NCI-H446 (cell line): Measurements from ENCODE around the gene HOXD11.

ENCODE experiments used
- DNase-seq, 2 experiments: peaks; one replicate each; lab custom pipeline; 2025; lab: John Stamatoyannopoulos, UW

HOXD11 gene

DNA sequence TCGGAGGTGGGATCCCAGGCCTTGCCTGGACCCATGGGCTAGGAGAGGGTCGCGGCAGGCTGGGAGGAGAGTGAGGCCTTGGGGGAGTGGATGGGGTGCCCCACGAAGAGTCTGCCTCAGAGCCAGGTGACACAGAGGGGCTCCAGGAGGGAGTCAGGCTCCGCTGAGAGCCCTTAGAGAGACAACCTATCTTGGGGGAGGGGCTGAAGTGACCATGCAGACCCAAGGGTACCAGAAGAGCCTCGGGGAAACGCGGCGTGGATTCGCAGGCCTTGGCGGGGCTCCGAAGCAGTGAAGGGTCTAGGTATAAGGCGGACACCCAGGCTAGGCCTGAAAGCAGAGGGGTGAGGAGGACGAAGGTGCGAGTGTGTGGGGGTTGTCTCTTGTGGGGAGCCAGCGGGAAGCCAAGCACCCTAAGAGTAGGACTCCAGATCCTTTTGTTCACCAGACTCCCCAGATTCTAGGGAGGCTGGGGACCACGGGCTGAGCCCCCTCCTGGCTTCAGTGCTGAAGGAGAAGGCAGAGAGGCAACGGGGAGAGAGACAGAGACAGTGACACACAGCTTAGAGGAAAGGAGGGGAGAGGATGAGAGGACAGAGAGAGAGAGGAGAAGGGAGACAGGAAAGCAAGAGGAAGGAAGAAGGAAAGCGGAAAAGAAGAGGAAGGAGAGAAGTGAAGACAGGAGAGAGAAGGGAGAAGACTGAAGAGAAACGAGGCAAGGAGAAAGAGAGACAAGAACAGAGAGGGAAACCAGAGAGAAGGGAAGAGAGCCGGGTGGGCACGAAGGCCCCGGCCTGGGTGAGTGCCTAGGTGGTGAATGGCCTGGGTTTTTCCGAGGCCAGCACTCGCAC lies 1.1 kb upstream of the HOXD11 start:
- no peak for DNase-seq

DNA sequence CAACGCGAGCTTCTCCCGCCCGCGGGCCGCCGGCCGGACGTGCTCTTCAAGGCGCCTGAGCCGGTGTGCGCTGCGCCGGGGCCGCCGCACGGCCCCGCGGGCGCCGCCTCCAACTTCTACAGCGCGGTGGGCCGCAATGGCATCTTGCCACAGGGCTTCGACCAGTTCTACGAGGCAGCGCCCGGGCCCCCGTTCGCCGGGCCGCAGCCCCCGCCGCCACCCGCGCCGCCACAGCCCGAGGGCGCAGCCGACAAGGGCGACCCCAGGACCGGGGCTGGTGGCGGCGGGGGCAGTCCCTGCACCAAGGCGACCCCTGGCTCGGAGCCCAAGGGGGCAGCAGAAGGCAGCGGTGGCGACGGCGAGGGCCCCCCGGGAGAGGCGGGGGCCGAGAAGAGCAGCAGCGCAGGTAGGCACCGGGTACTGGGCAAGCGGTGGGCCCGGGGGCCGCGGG lies 676 bp downstream of the HOXD11 start:
- no peak for DNase-seq

DNA sequence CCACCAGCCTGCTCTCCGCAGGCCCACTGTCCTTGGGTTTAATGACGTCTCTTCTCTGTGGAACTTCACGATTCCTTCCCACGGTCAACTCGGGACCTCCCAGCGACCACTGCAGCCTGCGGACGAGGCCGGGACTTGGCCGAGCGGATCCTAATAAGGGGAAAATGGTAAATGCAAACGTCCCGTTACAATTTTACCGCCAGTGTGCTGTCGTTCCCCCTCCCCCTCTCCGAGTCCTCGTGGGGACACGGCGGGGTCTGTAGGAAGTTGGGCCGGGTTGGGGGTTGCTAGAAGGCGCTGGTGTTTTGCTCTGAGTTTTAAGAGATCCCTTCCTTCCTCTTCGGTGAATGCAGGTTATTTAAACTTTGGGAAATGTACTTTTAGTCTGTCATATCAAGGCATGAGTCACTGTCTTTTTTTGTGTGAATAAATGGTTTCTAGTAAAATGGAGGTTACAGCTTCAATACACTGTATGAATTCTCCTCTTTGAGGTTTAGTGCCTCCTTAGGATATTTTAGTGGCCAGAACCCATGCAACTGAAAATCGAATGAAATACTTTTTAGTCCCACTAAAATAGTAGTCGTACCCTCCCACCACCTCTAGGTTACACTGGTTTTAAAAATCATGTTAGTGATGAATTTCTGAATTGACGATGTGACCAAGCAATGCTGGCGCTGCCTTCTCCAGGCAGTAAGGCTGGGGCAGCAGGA lies 2.3 kb downstream of the HOXD11 start:
- no peak for DNase-seq

DNA sequence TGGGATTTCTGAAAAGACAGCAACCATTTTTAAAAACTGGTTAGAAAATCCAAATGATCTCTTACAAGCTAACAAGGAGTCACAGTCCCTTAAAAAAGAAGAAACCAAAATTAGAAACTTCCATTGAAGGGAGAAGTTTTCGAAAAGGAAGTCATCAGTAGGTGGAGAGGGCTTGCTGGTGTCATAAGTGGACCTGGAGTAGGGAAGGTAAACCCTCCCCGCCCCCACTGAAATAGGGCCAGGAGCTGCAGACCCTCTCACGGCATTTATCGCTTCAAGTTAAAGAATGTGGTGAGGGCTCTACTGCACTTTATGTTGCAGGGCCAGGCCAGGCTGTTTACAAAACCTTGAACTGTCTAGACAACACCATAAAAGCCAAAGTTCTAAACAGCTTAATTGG lies 2.9 kb downstream of the HOXD11 start:
- no peak for DNase-seq

DNA sequence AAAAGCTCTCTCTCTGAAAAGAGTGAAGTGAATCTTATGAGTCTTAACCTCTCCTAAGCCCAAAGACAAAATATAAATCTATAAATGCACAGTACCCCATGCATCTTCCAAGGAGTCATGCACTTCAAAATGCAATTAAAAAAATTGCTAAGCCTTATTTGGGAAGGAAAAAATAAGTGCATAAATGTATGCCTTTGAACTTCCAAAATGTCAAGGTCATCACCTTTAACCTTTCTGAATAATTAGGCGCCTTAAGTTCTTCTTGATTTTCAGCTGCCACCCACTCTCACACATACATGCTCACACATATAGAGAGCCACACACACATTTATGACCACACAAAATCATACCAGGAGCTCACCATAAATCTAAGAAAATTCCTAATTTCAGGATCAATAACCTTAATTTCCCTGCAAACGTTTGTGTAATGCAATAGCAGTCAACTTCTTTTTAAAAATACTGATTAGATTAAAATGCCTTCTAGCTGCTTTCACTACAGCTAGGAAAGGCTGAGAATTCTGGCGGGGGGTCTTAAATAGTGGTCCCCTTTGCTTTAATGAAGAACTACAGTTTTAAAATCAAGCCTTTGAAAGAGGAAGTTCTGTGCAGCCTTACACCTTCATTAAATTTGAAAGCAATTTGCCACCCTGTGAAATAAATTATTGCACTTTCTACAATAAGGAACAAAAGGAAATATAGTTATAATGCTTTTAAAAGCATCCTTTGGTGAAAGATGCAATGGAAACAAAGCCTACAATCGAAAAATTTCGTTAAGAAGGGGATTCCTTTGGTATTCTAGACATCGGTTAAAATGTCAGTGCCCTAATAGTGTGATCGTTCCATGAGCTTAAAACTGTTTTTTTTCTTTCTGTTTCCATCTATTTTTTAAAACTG lies 3.6 kb downstream of the HOXD11 start:
- no peak for DNase-seq

DNA sequence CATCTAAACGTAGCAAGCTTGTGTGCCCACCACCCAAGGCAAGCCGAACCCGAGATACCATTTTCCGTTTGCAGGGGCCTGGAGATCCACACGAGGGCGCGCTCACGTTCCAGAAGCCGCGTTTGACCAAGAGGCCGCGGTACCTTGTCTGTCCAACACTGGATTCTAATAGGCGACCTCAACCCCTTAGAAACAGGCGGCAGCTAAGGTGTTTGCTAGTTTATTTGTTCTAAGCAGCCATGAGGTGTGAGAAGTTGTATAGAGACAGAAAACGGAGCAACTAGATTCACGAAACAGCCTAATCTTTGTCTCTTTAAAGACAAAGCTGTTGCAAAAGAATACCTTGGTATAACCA lies 4.2 kb downstream of the HOXD11 start:
- DNase-seq: peak in 1 of 2 experiments; percentile 62

DNA sequence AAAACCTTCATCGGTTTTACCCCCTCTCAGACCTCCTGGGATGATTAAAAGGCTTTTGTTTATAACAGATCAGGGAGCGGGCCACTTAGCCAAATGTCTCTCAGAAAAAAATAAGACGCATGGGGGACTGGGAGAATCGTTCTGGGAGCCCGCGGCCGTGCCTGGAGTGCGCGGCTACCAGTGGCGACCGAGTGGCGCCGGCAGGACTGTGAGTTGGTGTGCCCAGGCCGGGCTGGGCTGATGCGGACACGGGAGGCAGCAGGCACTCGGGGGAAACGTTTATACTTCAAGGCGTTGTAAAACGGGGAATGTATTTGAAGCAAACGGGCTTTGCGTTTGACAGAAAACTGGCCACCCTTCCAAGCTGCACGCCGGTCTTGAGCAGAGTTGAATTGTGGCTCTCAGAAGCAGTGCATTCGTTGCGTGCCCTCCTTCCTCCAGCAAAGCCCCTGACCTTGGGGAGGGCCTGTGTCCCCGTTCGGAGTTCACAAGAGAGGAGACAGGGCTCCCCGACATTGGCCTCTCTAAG lies 4.8 kb downstream of the HOXD11 start:
- no peak for DNase-seq

DNA sequence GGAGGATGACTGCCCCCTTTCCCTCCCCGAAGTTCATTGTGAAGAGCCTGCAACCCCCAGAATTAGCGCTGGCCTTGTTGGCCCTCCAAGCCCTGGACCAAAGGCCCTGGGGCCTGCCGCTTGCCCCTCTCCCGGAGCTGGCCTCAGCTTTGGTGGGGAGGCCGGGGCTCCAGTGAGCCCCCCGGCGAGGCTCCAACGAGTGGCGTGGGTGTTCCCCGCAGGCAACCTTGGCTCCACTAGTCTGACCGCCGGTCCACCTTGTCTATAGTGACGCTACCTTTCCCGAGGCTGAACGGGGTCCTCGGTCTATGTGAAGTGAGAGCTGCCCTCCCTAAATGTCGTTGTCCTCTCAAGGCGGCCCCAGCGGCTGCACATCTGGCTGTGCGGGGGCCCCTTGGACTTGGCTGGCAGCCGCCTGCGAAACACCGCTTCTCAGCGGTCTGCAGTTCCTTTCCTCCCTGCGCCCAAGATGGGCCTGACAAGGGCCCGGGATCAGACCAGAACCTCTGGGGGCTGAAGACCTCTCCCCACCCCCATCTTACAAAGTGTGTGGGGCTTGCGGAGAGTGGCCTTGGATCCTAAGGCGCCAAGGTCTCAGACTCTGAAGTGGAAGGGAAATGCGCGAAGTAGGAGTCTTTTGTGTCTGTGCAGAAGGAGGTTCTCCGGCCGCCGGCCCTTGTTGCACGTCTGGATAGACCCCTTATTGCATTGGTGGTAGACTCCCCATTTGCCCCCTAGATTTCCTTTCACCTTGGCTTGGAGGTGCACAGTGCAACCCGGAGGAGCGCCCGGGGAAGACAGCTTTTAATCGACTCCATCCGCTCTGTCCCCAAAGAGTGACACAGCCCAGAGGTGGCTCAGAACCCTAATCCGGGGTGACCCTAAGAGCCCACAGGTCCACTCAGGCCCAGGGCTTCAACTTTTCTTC lies 5.6 kb downstream of the HOXD11 start:
- DNase-seq: no peak

DNA sequence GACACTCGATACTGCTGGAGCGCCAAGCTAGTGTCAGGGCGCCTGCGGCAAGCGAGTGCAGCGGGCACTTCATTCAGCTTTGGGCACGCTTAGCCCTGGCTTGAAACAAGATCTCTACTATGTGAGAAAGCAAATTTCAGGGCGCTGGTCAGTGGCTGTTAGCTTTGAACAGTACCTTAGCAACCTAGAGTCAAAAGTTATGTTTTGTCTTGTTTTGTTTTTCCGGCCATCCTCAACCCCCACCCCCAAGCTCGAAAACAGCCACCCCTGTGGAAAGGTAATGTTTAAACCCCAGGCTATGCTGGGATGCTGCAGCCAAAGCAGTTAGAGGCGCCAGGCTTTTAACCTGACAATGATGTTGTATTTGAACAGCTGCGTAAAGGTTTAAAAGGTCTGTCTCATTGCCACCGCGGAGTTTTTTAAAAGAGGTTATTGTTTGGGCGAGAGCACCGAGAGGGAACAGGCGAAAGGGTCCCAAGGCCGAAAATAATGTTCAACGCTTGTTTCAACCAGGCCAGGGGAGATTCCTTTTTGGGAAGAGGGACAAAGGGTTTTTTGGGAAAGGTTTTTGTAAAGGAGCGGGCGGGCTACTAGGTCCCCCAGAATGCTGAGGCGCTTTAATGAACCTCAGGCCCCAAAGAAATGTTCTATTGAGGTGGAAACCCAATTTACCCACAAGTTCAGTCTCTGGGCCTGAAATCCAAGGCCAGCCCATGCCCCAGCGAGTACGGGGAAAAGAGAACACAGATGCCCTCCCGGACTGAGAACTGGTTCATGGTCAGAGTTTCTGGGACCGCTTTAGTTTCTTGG lies 7.2 kb downstream of the HOXD11 start:
- DNase-seq: no peak

DNA sequence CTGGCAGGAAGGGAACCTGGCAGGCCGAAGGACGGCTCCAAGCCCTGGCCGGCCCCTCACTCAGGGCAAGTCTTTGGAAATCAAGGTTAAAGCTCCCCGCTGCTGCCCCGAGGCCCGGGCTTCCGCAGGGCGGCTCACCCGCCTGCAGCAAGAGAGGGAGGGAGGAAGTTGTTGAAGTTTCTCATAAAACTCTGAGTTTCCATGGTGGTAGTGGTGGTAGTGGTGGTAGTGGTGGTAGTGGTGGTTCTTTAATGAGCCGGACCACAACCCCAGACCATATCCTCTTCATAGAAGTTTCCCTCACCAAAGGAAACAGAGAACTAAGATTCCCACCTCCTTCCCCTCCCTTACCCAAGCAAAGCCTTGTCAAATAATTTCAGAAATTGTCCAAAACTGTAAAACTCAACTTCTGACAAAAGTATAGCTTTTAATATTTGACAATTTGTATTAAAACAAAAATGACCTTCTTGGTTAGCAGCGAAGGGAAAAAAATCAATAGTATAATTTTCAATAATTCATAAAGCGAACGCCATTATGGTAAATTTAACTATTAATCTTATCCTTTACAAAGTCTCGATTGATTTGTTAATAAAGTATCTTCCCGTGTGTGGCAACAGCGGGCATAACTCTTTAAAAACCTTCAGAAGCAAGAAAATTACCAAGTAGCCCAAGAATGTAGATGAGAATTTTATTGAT lies 8.0 kb downstream of the HOXD11 start:
- DNase-seq: no peak

DNA sequence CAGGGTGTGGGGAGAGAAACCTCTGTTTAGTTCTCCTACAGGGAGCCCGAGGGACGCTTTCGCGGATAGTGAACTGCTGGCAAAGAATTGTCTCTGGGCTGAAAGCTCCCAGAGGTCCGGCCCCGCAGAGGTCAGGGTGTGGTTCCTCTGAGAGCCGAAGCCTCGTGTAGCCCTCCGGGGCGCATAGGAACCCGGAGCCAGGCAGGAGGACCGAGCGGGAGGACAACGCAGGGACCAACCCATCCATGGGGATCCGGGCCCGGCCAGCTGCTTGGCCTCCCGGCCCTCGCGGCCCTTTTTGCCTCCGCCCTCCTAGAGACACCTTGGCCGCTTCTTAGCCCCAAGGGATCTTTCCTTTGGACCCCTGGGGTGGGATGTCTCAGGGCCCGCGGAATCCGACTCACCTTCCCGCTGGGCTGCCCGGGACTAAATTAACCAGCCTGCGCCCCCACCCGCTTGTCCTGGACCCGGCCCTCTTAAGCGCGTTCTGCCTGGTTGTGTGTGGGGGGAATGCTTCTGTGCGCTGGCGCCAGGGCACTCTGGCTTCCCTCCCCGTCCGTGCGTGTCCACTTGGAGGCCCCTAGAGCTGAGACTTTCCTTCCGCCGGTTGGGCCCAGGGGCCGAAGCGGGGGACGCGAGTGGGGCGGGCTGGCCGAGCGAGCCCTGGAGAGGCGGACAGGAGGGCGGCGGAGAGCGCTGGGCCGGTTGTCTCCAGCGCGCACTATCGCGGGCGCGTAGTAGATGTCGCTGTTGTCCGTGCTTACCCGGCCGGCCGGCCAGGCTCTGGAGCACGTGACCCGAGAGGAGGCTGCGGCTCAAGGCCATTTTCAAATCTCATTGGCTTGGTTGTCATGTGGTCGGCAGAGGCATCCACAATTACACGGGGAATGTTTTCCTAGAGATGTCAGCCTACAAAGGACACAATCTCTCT lies 9.1 kb downstream of the HOXD11 start, which contains the start of gene HOXD10:
Gene HOXD10, plus strand, starts transcription at position 896 of the 931 bp plus-strand sequence. CDS start 56 bp downstream, outside the sequence.
- no peak for DNase-seq

DNA sequence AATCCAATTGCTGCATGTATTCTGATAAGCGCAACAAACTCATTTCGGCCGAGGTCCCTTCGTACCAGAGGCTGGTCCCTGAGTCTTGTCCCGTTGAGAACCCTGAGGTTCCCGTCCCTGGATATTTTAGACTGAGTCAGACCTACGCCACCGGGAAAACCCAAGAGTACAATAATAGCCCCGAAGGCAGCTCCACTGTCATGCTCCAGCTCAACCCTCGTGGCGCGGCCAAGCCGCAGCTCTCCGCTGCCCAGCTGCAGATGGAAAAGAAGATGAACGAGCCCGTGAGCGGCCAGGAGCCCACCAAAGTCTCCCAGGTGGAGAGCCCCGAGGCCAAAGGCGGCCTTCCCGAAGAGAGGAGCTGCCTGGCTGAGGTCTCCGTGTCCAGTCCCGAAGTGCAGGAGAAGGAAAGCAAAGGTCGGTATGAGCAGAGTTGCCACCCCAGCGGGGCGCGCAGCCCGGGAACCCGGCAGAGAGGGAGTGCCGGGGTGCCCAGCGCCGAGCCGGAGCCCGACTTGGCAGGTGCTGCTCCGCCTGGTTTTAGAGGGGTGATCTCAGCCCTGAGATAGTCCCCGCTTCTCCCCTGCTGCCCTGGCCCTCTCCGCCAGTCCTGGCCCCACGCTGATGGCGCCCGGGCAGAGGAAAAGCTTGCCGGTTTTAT lies 10.2 kb downstream of the HOXD11 start:
- no peak for DNase-seq

DNA sequence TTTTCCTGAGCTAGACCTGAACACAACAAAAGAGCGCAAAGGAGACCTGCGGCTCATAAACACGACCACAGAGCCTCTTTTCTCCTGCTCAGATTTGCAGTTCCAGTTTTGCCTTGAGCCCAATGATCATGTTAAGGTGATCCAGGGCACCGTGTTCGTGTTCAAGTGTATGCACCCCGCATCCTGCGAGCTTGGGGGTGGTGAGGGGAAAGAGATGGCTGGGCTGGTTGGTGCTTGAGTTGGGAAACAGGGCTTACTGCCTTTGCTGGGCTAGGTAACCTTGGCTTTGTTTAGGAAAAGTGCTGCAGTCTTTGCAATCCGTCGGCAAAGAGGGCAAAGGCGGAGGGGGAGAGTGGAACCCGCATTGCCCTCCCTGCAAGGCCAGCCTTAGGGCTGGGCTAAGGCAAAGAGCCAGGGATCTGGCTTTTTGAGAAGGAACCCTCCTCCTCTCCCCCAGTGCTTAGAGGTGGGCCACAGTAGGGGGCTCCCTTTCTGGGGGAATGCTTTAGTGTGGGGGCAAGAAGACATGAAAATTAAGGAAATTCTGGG lies 10.8 kb downstream of the HOXD11 start:
- DNase-seq: no peak

DNA sequence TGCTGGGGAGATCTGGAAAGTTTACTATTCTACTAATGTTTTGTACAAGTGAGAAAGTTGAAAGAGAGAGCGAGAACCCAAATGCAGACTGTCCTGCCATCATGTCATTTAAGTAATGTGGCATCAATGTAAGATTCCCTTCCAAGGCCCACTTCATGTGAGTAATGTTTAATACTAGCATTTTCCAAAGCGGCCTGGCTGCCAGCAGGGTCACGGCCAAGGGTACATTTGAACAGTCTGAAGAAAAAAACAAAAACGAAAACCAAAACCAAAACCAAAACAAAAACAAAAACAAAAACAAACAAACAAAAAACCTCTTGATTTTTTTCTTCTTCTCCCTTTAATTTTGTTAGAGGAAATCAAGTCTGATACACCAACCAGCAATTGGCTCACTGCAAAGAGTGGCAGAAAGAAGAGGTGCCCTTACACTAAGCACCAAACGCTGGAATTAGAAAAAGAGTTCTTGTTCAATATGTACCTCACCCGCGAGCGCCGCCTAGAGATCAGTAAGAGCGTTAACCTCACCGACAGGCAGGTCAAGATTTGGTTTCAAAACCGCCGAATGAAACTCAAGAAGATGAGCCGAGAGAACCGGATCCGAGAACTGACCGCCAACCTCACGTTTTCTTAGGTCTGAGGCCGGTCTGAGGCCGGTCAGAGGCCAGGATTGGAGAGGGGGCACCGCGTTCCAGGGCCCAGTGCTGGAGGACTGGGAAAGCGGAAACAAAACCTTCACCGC lies 11.7 kb downstream of the HOXD11 start:
- peak in 1 of 2 experiments; percentile 15 for DNase-seq

DNA sequence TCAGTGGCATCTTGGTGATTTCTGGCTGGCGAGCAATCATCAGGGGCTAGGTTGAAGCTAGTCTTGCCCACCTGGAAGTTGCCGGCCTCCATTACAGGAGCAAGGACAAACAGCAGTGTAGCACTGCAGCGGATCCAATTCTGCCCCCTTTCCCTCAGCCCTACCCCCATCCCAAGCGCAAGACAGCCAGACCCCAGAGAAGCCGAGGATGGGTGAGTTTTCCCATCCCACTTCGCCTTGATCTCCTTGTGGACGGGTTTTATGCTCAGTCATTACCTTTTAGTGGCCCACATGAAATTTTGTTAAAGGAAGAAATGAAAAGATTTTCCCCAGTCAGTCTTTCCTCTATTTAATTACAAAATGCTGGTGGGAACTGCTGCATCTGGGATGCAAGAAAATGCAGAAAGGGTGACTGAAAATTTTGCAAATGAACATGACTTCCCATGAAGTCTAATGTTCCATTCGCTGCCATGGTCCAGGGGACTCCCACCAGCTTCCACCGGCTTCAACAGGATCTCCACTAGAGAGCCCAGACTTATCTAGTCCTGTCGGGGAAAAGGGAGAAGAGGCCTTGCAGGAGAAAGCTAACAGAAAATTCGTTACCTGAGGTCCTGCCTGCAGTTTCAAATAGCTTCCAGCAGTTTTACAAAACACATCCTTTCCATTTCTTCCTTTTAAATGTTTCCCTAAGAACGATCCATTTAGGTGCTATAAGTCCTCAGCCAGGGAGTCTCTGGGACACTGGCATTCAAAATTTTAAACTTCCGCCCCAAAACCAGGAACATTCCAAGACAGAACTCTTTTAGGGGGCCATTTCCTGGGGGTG lies 13.5 kb downstream of the HOXD11 start:
- no peak for DNase-seq
